Left lung (tissue), 10 donors: Measurements from ENCODE around the gene SIK3. TPM values are rescaled to one million over a fixed set of nuclear protein-coding genes. Genes with fewer than 3 reads are reported as not detected.

Experiments
- ATAC-seq: fragments of 200-7000 bp; cut with Tn5 transposase; one replicate; pipeline ENCODE4 v1.9.1; 2020; ENCODE audit warnings: moderate library complexity
- DNase-seq, 4 donors: peaks; one replicate each; pipeline ENCODE4 v3.0.0-alpha.2; 2013 to 2020
- H3K27ac ChIP-seq, 2 donors: fragments of 200-600 bp; sonication (generic) in 1 of 2; one replicate each; pipeline versions ENCODE4 v1.5.0 to v1.8.0; 2020 to 2021
- H3K27me3 ChIP-seq, 2 donors: fragments of 200-600 bp; sonication (generic) in 1 of 2; one replicate each; pipeline versions ENCODE4 v1.5.0 to v1.8.0; 2020 to 2021
- H3K36me3 ChIP-seq, 2 donors: fragments of 200-600 bp; sonication (generic) in 1 of 2; one replicate each; pipeline versions ENCODE4 v1.5.0 to v1.8.0; 2020 to 2021
- H3K4me1 ChIP-seq, 2 donors: fragments of 200-600 bp; one replicate each; pipeline ENCODE4 v1.8.0; 2021
- H3K4me3 ChIP-seq, 2 donors: fragments of 200-600 bp; sonication (generic) in 1 of 2; one replicate each; pipeline versions ENCODE4 v1.5.0 to v1.8.0; 2020 to 2021; ENCODE audit warnings: mild to moderate bottlenecking in 1 of 2
- H3K9me3 ChIP-seq, 2 donors: fragments of 200-600 bp; sonication (generic) in 1 of 2; one replicate each; pipeline versions ENCODE4 v1.5.0 to v1.8.0; 2020 to 2021
- intact Hi-C, 2 donors: fragments of 100-400 bp; cut with DNase I; formaldehyde crosslinking; loops; one replicate each; pipeline versions ENCODE4 v1.11.2 to v1.14.2; 2022
- polyA plus RNA-seq, 6 donors: library from polyadenylated mRNA; unstranded; fragments of 120-200 nt; gene quantifications; one replicate each; pipeline ENCODE4 v1.2.1, GENCODE V29; 2013; ENCODE audit not compliant: insufficient read length in 6 of 6
- total RNA-seq, 2 donors: library from RNA; stranded (reverse); fragmentation: NEBNext Ultra II Directional; extraction: Animal tissue kit (Norgen Biotek cat#: 25700); gene quantifications; one replicate each; pipeline ENCODE4 v1.2.1, GENCODE V29; 2021
- TF ChIP-seq, protein P1 (sequence below), 2 donors: fragments of 200-600 bp; sonication (generic) in 1 of 2; IDR thresholded peaks; one replicate each; pipeline versions ENCODE4 v1.5.0 to v1.8.0; 2021; ENCODE audit warnings: antibody characterized with exemption in 2 of 2
- donor health status: DM: no; HTN: yes; CAD: no.
- donor health status: DM: no; HTN: no; CAD: no.

SIK3 gene
- total and polyA plus RNA-seq, 8 donors = 28.0 to 49.6 (median 35.9) TPM

DNA sequence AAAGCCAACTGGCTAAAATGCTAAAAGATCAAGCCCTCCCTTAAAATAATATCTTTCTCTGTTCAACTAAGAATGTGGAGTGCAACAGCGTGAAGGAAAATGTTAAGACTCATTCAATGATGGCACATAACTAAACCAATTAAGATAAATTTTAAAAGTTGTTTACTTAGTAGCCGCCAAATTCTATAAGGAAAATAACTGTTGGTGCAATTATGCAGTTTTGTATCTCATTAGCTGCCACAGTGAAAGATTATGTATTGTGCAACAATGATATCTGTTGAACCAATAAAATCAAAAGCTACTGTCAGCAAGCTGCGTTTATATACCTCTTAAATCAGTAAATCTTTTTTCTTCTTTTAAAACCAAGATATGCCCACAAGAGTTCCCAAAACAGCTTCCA, 55.5 kb downstream of the SIK3 start:
- ATAC-seq (no peak), DNase-seq (no peak)
- no peaks in the 10 kb centered on the region for H3K27me3 ChIP-seq
- no peak overlapping the region for H3K4me3 ChIP-seq
- intact Hi-C loops = no loop called here
- H3K36me3 ChIP-seq = no peaks in the 10 kb centered on the region
- H3K27ac ChIP-seq = no peak overlapping the region
- H3K4me1 ChIP-seq = peaks cover 12 to 65% of the 10 kb centered on the region in 2 donors
- H3K9me3 ChIP-seq = no peaks in the 10 kb centered on the region
- TF ChIP-seq, protein P1, sequence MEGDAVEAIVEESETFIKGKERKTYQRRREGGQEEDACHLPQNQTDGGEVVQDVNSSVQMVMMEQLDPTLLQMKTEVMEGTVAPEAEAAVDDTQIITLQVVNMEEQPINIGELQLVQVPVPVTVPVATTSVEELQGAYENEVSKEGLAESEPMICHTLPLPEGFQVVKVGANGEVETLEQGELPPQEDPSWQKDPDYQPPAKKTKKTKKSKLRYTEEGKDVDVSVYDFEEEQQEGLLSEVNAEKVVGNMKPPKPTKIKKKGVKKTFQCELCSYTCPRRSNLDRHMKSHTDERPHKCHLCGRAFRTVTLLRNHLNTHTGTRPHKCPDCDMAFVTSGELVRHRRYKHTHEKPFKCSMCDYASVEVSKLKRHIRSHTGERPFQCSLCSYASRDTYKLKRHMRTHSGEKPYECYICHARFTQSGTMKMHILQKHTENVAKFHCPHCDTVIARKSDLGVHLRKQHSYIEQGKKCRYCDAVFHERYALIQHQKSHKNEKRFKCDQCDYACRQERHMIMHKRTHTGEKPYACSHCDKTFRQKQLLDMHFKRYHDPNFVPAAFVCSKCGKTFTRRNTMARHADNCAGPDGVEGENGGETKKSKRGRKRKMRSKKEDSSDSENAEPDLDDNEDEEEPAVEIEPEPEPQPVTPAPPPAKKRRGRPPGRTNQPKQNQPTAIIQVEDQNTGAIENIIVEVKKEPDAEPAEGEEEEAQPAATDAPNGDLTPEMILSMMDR (IDR thresholded peaks at IDR 0.05) = no peak

DNA sequence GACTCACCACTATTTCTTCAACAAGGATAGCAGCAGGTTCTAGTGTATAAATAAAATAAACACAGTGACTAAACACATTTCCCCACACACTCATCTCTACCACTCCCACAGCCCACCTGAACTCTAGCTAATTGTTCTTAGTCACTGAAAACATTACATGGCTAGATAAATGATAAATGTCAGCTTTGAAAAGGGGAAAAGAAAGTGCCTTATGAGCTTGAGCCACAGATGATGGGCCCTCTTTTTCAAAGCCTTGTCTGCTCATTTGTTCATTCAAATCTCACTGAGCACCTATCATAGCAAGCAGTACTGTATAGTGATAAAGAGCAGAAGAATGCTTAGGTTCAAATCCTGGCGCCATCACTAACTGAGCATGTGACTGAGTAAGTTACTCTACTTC, 58.3 kb downstream of the SIK3 start:
- intact Hi-C loops = no loop called here
- H3K27me3 ChIP-seq = no peaks in the 10 kb centered on the region
- no peaks in the 10 kb centered on the region for H3K9me3 ChIP-seq
- H3K4me3 ChIP-seq = no peak overlapping the region
- TF ChIP-seq, protein P1 (IDR thresholded peaks at IDR 0.05) = no peak
- H3K27ac ChIP-seq = no peak overlapping the region
- no peak for ATAC-seq
- DNase-seq = no peak
- no peaks in the 10 kb centered on the region for H3K36me3 ChIP-seq
- peaks cover 7 to 47% of the 10 kb centered on the region in 2 donors for H3K4me1 ChIP-seq

DNA sequence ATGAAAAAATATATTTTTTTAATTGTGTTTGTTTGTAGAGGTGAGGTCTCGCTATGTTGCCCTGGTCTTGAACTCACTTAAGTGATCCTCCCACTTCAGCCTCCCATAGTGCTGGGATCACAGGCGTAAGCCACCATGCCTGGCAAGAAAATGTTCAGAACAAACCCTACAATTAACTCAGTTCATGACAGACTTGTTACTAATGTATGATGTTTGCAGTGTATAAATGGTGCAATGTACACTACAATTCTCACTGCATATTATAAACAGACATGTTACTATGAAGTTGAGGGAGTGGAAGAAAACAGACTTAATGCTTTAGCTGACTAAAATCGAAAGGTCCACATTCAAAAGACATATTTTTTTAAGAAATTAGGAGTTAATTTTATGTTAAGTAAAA, 59.0 kb downstream of the SIK3 start:
- intact Hi-C loops = no loop called here
- Histone ChIP-seq H3K9me3 (no peaks in the 10 kb centered on the region), H3K4me1 (peaks cover under 1 to 40% of the 10 kb centered on the region in 2 donors), H3K27ac (no peak overlapping the region), H3K4me3 (no peak overlapping the region), H3K36me3 (no peaks in the 10 kb centered on the region), H3K27me3 (no peaks in the 10 kb centered on the region)
- no peak for DNase-seq
- ATAC-seq = no peak
- TF ChIP-seq, protein P1 (IDR thresholded peaks at IDR 0.05) = no peak

DNA sequence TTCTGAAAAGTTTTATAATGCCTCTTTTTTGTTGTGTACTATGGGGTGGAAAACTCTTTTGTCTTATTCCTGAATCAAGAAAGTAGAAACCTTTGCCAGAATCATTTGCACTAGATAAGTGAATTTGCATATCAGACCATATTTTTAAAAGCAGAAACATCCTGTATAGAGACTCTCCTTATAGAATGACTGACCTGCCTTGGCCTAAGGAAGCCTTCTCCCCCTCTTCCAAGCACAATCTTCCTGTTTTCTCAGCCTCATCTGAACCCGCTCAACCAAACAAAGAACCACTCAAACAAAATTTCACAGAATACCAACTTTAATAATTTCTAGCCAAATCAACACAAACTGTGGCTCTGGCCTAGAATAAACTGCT, 60.3 kb downstream of the SIK3 start:
- Histone ChIP-seq H3K36me3 (no peaks in the 10 kb centered on the region), H3K4me3 (no peak overlapping the region), H3K4me1 (peaks cover 0 to 28% of the 10 kb centered on the region in 2 donors), H3K27ac (no peak overlapping the region), H3K27me3 (no peaks in the 10 kb centered on the region), H3K9me3 (no peaks in the 10 kb centered on the region)
- TF ChIP-seq, protein P1 (IDR thresholded peaks at IDR 0.05) = no peak
- DNase-seq (no peak), ATAC-seq (no peak)
- intact Hi-C loops = no loop called here

DNA sequence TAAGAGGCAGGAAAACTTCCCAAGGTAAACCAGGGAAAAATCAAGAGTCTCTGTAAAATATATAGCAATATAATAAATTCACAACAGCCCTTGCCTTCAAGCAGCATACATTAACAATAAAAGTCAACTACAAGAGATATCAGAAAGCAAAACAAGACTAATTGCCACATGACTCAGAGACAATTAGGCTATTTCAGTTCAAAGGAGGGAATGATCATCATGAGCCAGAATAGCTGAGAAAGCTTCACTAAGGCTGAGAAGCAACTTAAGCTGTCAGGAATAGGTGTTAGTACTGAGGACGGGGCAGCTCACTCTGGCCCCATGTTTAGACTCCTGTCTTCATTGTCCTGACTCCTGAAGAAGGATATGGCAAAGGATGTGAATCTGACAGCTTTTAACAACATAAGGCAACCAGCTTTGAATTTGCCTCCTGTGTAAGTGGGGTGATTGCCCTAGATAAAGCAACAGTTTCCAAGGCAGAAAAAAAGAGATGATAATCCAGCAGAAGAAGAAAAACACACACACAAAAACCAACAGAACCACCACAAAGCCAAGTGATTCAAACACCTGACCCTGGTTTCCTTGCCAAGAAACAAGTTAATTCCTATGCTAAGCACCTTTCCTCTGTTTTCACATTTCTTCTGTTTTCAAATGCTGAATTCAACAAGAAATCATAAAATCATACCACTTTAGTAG, 60.8 kb downstream of the SIK3 start:
- no peak overlapping the region for H3K4me3 ChIP-seq
- H3K9me3 ChIP-seq = no peaks in the 10 kb centered on the region
- intact Hi-C loops = no loop called here
- peaks cover 0 to 24% of the 10 kb centered on the region in 2 donors for H3K4me1 ChIP-seq
- ATAC-seq = peak; percentile 31
- no peaks in the 10 kb centered on the region for H3K27me3 ChIP-seq
- TF ChIP-seq, protein P1 (IDR thresholded peaks at IDR 0.05) = no peak
- DNase-seq = no peak
- H3K27ac ChIP-seq = no peak overlapping the region
- no peaks in the 10 kb centered on the region for H3K36me3 ChIP-seq
